Panc1 (cell line): ENCODE measurements around the gene NTRK3. TPM values are rescaled to one million over a fixed set of nuclear protein-coding genes. Genes with fewer than 3 reads are reported as not detected.

Source experiments
- ATAC-seq: fragments of 200-7000 bp; cut with Tn5 transposase; 2 replicates; pipeline ENCODE4 v1.9.1; 2020; ENCODE audit warnings: mild to moderate bottlenecking, moderate library complexity
- BruUV-seq: library from RNA; stranded (reverse); fragments of 400-500 nt; replicated peaks from 2 replicates; lab custom pipeline; 2021; lab: Mats Ljungman, UMichigan
- CTCF ChIA-PET: fragments of 300-600 bp; sonication (Branson Sonifier 250); formaldehyde crosslinking; loops from one replicate; lab custom pipeline; 2022; ENCODE audit warnings: antibody characterized with exemption; lab: Charles Lee
- POLR2A ChIA-PET: fragments of 300-600 bp; sonication (Branson Sonifier 250); formaldehyde crosslinking; loops from one replicate; lab custom pipeline; 2022; ENCODE audit warnings: antibody characterized with exemption; lab: Charles Lee
- DNase-seq: peaks from one replicate; pipeline ENCODE4 v3.0.0-alpha.2; 2010; ENCODE audit warnings: low read depth, low spot score
- H3K27ac ChIP-seq: 2 replicates; pipeline ENCODE4 v1.5.1; 2011; ENCODE audit warnings: mild to moderate bottlenecking, low read length, inconsistent platforms
- H3K27me3 ChIP-seq: fragments of 200-500 bp; sonication (Bioruptor generic); 2 replicates; pipeline ENCODE4 v1.6.0; 2014; ENCODE audit warnings: low read length, inconsistent platforms; ENCODE audit not compliant: control insufficient read depth, insufficient read depth
- H3K36me3 ChIP-seq: fragments of 200-500 bp; sonication (Bioruptor generic); 2 replicates; pipeline ENCODE4 v1.5.1; 2014; ENCODE audit warnings: inconsistent platforms, mild to moderate bottlenecking, low read length, moderate library complexity; ENCODE audit not compliant: control insufficient read depth, insufficient read depth
- H3K4me1 ChIP-seq: 2 replicates; pipeline ENCODE4 v1.5.1; 2011; ENCODE audit warnings: inconsistent platforms, mild to moderate bottlenecking, low read length, moderate library complexity; ENCODE audit not compliant: control insufficient read depth, insufficient read depth
- H3K4me3 ChIP-seq, 2 experiments: 2 replicates each; pipeline ENCODE4 v1.5.1; 2011 to 2012; ENCODE audit warnings: low read depth in 2 of 2, low read length in 2 of 2, mild to moderate bottlenecking in 2 of 2, inconsistent platforms in 1 of 2, moderate library complexity in 1 of 2
- H3K9me3 ChIP-seq: fragments of 200-500 bp; sonication (Bioruptor generic); 2 replicates; pipeline ENCODE4 v1.5.1; 2014; ENCODE audit warnings: low read depth, mild to moderate bottlenecking, inconsistent platforms, low read length, moderate library complexity; ENCODE audit not compliant: control insufficient read depth, insufficient read depth
- POLR2AphosphoS5 ChIP-seq: IDR thresholded peaks from 2 replicates; pipeline ENCODE4 v1.6.1; 2012; ENCODE audit warnings: mild to moderate bottlenecking, low read depth, low read length, moderate library complexity
- SIN3A ChIP-seq: IDR thresholded peaks from 2 replicates; pipeline ENCODE4 v1.6.1; 2012; ENCODE audit warnings: low read depth, mild to moderate bottlenecking, low read length, moderate library complexity, borderline replicate concordance; ENCODE audit not compliant: insufficient read depth
- TCF7L2 ChIP-seq: IDR thresholded peaks from 2 replicates; pipeline ENCODE4 v1.6.1; 2011; ENCODE audit warnings: mild to moderate bottlenecking, low read depth, low read length, inconsistent platforms
- in situ Hi-C: cut with HindIII; loops from 2 replicates; pipeline ENCODE4 v1.10.0; 2016; ENCODE audit warnings: low sequenced_read_pairs, low pct_unique_long_range_greater_than_20kb
- intact Hi-C: fragments of 100-400 bp; cut with micrococcal nuclease; formaldehyde crosslinking; loops from one replicate; pipeline ENCODE4 v1.10.0; 2022; ENCODE audit not compliant: unreplicated experiment
- total RNA-seq: library from RNA; stranded (reverse); gene quantifications from one replicate; pipeline ENCODE4 v1.2.1, GENCODE V29; 2021; ENCODE audit not compliant: unreplicated experiment
- TF ChIP-seq, protein P1 (sequence below): fragments of 450-650 bp; IDR thresholded peaks from 2 replicates; pipeline ENCODE4 v1.5.1; 2017; ENCODE audit warnings: mild to moderate bottlenecking
- TF ChIP-seq, protein P2 (sequence below), 2 experiments: IDR thresholded peaks; 2 replicates each; pipeline ENCODE4 v1.6.1; 2011 to 2012; ENCODE audit warnings: low read depth in 2 of 2, control low read depth in 1 of 2, low read length in 1 of 2, mild to moderate bottlenecking in 1 of 2, moderate library complexity in 1 of 2; ENCODE audit not compliant: insufficient read depth in 1 of 2

Gene NTRK3
- total RNA-seq, 1 experiment from 2014 or later = not detected

DNA sequence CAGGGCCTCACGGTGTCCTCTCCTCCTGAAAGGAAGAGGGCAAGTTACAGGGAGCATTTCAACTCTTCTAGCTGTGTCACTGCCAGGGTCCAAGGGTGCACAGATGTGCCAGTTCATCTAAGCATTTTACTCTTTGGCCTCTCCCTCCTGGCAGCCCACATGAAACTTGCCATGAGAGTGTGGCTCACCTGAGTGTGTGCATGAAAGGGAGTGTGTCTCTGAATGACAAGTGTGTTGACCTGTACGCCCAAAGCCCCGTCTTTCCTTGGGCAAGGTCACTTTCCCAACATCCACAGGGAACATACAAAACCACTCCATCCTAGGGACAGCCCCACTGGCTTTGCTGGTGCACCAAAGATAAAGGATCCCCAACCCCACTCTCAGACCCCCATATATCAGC lies 280.0 kb downstream of the NTRK3 start:
- Histone ChIP-seq H3K4me1 (no peaks in the 10 kb centered on the region), H3K36me3 (no peaks in the 10 kb centered on the region), H3K27me3 (no peaks in the 10 kb centered on the region; the same call in 1 of the 2 replicates), H3K4me3 (no peak overlapping the region), H3K9me3 (no peaks in the 10 kb centered on the region), H3K27ac (no peak overlapping the region)
- TF ChIP-seq, protein P1, sequence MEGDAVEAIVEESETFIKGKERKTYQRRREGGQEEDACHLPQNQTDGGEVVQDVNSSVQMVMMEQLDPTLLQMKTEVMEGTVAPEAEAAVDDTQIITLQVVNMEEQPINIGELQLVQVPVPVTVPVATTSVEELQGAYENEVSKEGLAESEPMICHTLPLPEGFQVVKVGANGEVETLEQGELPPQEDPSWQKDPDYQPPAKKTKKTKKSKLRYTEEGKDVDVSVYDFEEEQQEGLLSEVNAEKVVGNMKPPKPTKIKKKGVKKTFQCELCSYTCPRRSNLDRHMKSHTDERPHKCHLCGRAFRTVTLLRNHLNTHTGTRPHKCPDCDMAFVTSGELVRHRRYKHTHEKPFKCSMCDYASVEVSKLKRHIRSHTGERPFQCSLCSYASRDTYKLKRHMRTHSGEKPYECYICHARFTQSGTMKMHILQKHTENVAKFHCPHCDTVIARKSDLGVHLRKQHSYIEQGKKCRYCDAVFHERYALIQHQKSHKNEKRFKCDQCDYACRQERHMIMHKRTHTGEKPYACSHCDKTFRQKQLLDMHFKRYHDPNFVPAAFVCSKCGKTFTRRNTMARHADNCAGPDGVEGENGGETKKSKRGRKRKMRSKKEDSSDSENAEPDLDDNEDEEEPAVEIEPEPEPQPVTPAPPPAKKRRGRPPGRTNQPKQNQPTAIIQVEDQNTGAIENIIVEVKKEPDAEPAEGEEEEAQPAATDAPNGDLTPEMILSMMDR = no peak
- TF ChIP-seq POLR2AphosphoS5 (no peak), SIN3A (no peak), TCF7L2 (no peak)
- TF ChIP-seq, protein P2, sequence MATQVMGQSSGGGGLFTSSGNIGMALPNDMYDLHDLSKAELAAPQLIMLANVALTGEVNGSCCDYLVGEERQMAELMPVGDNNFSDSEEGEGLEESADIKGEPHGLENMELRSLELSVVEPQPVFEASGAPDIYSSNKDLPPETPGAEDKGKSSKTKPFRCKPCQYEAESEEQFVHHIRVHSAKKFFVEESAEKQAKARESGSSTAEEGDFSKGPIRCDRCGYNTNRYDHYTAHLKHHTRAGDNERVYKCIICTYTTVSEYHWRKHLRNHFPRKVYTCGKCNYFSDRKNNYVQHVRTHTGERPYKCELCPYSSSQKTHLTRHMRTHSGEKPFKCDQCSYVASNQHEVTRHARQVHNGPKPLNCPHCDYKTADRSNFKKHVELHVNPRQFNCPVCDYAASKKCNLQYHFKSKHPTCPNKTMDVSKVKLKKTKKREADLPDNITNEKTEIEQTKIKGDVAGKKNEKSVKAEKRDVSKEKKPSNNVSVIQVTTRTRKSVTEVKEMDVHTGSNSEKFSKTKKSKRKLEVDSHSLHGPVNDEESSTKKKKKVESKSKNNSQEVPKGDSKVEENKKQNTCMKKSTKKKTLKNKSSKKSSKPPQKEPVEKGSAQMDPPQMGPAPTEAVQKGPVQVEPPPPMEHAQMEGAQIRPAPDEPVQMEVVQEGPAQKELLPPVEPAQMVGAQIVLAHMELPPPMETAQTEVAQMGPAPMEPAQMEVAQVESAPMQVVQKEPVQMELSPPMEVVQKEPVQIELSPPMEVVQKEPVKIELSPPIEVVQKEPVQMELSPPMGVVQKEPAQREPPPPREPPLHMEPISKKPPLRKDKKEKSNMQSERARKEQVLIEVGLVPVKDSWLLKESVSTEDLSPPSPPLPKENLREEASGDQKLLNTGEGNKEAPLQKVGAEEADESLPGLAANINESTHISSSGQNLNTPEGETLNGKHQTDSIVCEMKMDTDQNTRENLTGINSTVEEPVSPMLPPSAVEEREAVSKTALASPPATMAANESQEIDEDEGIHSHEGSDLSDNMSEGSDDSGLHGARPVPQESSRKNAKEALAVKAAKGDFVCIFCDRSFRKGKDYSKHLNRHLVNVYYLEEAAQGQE (IDR thresholded peaks at IDR 0.05; ENCODE audit: insufficient read depth in 1 of 2, low read depth in 2 of 2, low read length in 1 of 2) = no peak
- no TSS peak for BruUV-seq
- ATAC-seq (no peak), DNase-seq (no peak)
- intact Hi-C loops (no loop called here), in situ Hi-C loops (no loop called here)
- ChIA-PET POLR2A (no interaction called here), CTCF (no interaction called here)

DNA sequence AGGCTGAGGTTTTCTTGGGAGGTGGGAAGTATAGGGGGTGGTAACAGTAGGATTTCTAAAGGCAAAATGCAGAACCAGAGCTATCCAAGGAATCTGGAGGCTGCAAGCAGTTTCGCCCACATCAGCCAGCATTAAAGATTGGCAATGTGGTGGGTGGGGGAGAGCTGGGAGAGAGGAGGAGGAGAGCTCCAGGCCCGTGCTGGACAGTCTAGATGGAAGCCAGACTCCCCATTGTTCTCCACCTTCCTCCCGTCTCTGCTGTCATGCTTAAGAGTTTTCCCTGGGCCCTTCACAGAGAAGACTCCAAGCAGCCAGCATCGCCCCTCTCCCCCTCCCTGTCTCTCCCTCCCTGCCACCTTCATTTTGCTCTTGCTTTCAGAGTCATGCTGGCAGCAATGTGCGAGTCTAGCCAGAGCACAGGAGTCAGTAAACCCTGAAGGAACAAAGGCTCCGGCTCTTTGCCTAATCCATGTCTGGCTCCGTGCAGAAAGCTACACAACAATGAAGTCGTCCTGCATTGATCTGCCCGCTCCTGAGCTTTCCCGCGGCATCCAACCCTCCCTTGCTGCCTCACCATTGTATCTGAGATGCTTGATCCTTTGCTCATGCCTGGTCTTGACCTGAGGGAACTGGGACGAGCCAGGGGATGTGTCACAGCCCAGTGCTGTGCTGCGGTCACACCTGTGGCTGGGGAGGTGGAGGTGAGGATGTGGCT lies 282.9 kb downstream of the NTRK3 start:
- in situ Hi-C loops (no loop called here), intact Hi-C loops (no loop called here)
- POLR2A ChIA-PET = no interaction called here
- no peaks in the 10 kb centered on the region for H3K36me3 ChIP-seq
- H3K9me3 ChIP-seq = no peaks in the 10 kb centered on the region
- no peaks in the 10 kb centered on the region for H3K4me1 ChIP-seq
- no TSS peak for BruUV-seq
- H3K27ac ChIP-seq = no peak overlapping the region
- TF ChIP-seq TCF7L2 = no peak
- no peak for TF ChIP-seq POLR2AphosphoS5
- TF ChIP-seq, protein P1 = no peak
- TF ChIP-seq, protein P2 (IDR thresholded peaks at IDR 0.05; ENCODE audit: insufficient read depth in 1 of 2, low read depth in 2 of 2, low read length in 1 of 2) = no peak
- TF ChIP-seq SIN3A = no peak
- DNase-seq (no peak), ATAC-seq (no peak)
- CTCF ChIA-PET = no interaction called here
- H3K4me3 ChIP-seq = no peak overlapping the region
- no peaks in the 10 kb centered on the region; the same call in 1 of the 2 replicates for H3K27me3 ChIP-seq
